GM12878 (cell line): ENCODE data around the gene P2RX2. TPM values are rescaled to one million over a fixed set of nuclear protein-coding genes. Genes with fewer than 3 reads are reported as not detected.

Experiments
- BACH1 ChIP-seq: fragments of 450-650 bp; IDR thresholded peaks from 2 replicates; pipeline ENCODE4 v1.6.1; 2017; ENCODE audit warnings: mild to moderate bottlenecking, borderline replicate concordance
- CHD1 ChIP-seq: IDR thresholded peaks from 2 replicates; pipeline ENCODE4 v1.6.1; 2012; ENCODE audit warnings: low read depth, low read length, improper control_type of control experiment
- CREM ChIP-seq: IDR thresholded peaks from 2 replicates; pipeline ENCODE4 v1.6.1; 2014; ENCODE audit warnings: antibody characterized with exemption, low read depth
- CUX1 ChIP-seq: IDR thresholded peaks from 2 replicates; pipeline ENCODE4 v1.6.1; 2012; ENCODE audit warnings: improper control_type of control experiment, low read depth, low read length; ENCODE audit not compliant: insufficient replicate concordance
- HDAC2 ChIP-seq: fragments of 200-600 bp; sonication (generic); IDR thresholded peaks from 2 replicates; pipeline ENCODE4 v1.6.1; 2017
- PRDM15 ChIP-seq: fragments of 450-650 bp; formaldehyde crosslinking; IDR thresholded peaks from 2 replicates; pipeline ENCODE4 v1.4.0; 2020; ENCODE audit warnings: mild to moderate bottlenecking, moderate library complexity
- REST ChIP-seq: IDR thresholded peaks from 2 replicates; pipeline ENCODE4 v1.6.1; 2012; ENCODE audit warnings: mild to moderate bottlenecking, low read depth, low read length
- SMAD1 ChIP-seq: fragments of 450-650 bp; IDR thresholded peaks from 2 replicates; pipeline ENCODE4 v1.6.1; 2018; ENCODE audit warnings: mild to moderate bottlenecking, low read depth; ENCODE audit not compliant: partially characterized antibody
- SUPT20H ChIP-seq: IDR thresholded peaks from 2 replicates; pipeline ENCODE4 v1.6.1; 2011; ENCODE audit warnings: low read depth, mild to moderate bottlenecking, low read length, moderate library complexity, borderline replicate concordance; ENCODE audit not compliant: control insufficient read depth
- TCF7 ChIP-seq: IDR thresholded peaks from 2 replicates; pipeline ENCODE4 v1.6.1; 2014; ENCODE audit warnings: antibody characterized with exemption, borderline replicate concordance
- YY1 ChIP-seq: IDR thresholded peaks from 2 replicates; pipeline ENCODE4 v1.6.1; 2011; ENCODE audit warnings: low read depth, mild to moderate bottlenecking, low read length
- ZNF274 ChIP-seq: IDR thresholded peaks from one replicate; pipeline ENCODE4 v1.8.0; 2011; ENCODE audit not compliant: insufficient read length, insufficient read depth
- polyA plus RNA-seq, 11 experiments: library from polyadenylated mRNA; depleted of rRNA in 4 of 11; unstranded in 6 of 11; stranded (reverse) in 5 of 11; fragments of >200 nt; fragmentation: Nextera tagmentation in 4 of 11; fragmentation: Illumina TruSeq in 1 of 11; extraction: Ambion mirVana in 4 of 11; extraction: Trizol in 1 of 11; gene quantifications; 1 replicate in 1 of 11; 2 replicates in 10 of 11; pipeline versions ENCODE4 v1.2.1 to v1.2.3, GENCODE V29; 2011 to 2016; ENCODE audit warnings: inconsistent platforms in 2 of 11, missing spikeins in 2 of 11, low read depth in 1 of 11
- total RNA-seq, 4 experiments: library from RNA; depleted of rRNA in 3 of 4; stranded (reverse); fragments of >200 nt in 3 of 4; fragmentation: Illumina TruSeq in 1 of 4; extraction: Trizol in 1 of 4; gene quantifications; 2 replicates each; pipeline versions ENCODE4 v1.2.1 to v1.2.3, GENCODE V29; 2013 to 2021

The P2RX2 gene
- total and polyA plus RNA-seq, 10 of the 15 experiments (the other 5 are each of a cell fraction or from before 2014, with no cell fraction given), result not detected

- no peak for TF ChIP-seq CUX1
- no peak for TF ChIP-seq PRDM15 (CRISPR knock-in tag)
- no peak for TF ChIP-seq SMAD1
- TF ChIP-seq ZNF274, result no peak
- TF ChIP-seq TCF7, result no peak
- no peak for TF ChIP-seq REST
- no peak for TF ChIP-seq HDAC2
- TF ChIP-seq CREM, result no peak
- TF ChIP-seq YY1, result no peak
- TF ChIP-seq CHD1, result no peak
- TF ChIP-seq BACH1, result no peak
- no peak for TF ChIP-seq SUPT20H
- TF ChIP-seq, all 136 proteins: peak for 0
Measured at GRCh38 chr12:132572801-132573760, 45.5 kb upstream of the P2RX2 start (continued).
